ENCODE results near the gene SFN.
"Not testable (repeated sequence)": the region's sequence is repeated elsewhere in the genome, so short reads cannot be mapped to it uniquely, and the experiment has no call there.

Gene SFN

DNA sequence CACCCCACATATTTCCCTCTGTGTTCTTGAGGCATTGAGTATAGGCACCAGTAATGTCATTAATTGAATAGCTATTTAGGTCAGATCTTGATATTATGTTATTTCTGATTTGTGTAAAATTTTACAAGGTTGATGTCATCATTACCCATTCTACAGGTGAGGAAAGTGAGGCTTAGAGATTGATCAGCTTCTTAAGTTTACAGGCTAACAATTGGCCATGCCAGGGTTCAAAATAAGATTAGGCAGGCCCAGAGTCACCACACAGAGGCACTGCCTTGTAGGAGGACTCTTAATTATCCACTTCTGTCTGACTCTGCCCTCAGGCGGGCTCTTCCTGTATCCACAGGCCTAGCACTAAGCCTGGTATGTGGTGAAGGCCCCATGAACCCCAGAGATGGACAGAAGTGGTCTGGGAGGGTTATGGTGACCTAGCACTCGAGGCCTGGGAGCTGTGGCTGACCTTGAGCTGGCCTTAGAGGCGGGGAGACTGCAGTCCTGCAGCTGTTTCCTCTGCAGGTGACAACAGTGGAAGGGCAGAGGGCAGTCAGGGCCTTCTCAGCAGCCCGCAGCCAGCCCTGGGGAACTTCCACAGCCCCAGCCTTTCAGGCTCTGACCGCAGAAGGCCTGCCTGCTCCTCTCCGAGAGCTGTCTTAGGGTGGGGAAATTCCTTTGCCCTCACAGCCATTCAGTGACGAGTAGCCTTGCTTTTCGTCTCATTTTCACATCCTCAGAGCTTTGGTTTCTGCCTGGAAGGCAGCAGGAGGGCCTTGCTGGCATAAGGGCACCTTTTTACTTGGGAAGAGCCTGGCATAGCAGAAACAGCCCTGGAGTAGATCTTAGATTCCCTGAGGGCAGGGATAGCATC lies 24.2 kb upstream of the SFN start:
- no peak for DNase-seq (ENCODE audit: low read depth in 4 of 4, low spot score in 1 of 4)

DNA sequence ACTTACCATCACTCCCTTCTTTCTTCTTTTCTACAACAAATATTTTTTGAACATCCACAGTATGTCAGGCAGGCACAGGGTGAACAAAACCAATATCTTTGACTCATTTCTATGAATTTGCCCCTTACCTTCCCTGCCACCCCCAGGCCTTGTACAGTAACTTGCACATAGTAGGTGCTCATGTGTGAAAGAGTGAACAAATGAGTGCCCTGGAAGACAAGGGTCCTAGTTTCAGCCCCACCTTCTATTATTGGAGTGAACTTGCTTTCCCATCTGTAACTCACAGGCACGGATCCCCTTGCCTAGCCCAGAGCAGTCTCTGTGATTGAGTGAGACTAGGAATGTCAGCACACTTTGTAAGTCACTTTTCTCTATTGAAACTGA lies 23.6 kb upstream of the SFN start:
- no peak for DNase-seq (ENCODE audit: low read depth in 4 of 4, low spot score in 1 of 4)

DNA sequence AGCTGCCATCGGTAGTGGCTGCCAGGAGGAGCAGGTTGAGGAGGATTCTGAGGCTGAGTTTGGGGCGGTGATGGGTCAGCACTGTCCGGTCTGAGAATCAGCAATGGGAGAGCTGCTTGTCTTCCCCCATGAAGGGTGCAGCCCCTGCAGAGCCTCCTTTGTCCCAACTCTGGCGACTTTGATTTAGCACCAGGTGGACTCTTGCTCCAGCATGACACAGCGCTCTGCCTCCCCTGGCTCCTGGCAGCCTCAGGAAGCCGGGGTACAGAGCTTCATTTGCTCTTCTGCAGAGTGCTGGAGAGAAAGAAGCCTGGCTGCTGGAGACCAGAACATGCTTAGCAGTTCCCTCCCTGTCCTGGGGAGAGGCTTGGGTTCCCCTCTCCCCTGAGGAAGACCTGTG lies 23.2 kb upstream of the SFN start:
- no peak for DNase-seq (ENCODE audit: low read depth in 4 of 4, low spot score in 1 of 4)

- no peak for DNase-seq (ENCODE audit: low read depth in 4 of 4, low spot score in 1 of 4)
These were observed 18.3 kb upstream of the SFN start for GRCh38 chr1:26844424-26845196.

GRCh38 chr1:26847826-26848225 lies 15.1 kb upstream of the SFN start:
- DNase-seq (ENCODE audit: low read depth in 4 of 4, low spot score in 1 of 4) = not testable (repeated sequence)

DNA sequence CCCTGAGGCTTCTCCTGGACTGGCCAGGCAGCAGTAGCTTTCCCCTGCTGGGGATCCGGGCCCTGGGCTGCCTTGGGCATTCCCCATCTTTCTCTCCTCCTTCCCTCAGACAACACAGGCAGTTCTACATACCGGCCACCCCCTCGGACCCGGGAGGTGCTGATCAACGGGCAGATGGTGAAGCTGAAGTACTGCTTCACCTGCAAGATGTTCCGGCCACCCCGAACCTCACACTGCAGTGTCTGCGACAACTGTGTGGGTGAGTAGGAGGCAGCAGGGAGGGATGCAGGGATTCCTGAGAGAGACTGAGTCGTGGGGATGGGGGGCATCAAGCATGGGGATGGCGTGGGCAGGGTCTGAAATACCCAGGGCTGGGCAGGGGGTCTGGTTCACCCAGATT lies 14.4 kb upstream of the SFN start:
- DNase-seq (ENCODE audit: low read depth in 4 of 4, low spot score in 1 of 4) = no peak

GRCh38 chr1:26848941-26849774 lies 13.8 kb upstream of the SFN start:
- no peak for DNase-seq (ENCODE audit: low read depth in 4 of 4, low spot score in 1 of 4)

GRCh38 chr1:26851106-26851684 lies 11.8 kb upstream of the SFN start:
- DNase-seq (ENCODE audit: low read depth in 4 of 4, low spot score in 1 of 4) = no peak

- no peak for DNase-seq (ENCODE audit: low read depth in 4 of 4, low spot score in 1 of 4)
These were observed 10.2 kb upstream of the SFN start for GRCh38 chr1:26852701-26853100.

- DNase-seq (ENCODE audit: low read depth in 4 of 4, low spot score in 1 of 4) = peak; percentile 65 to 75 (median 67)
These were observed 9.8 kb upstream of the SFN start for GRCh38 chr1:26853156-26853555.

GRCh38 chr1:26853600-26853999 lies 9.3 kb upstream of the SFN start:
- DNase-seq (ENCODE audit: low read depth in 4 of 4, low spot score in 1 of 4) = no peak

DNA sequence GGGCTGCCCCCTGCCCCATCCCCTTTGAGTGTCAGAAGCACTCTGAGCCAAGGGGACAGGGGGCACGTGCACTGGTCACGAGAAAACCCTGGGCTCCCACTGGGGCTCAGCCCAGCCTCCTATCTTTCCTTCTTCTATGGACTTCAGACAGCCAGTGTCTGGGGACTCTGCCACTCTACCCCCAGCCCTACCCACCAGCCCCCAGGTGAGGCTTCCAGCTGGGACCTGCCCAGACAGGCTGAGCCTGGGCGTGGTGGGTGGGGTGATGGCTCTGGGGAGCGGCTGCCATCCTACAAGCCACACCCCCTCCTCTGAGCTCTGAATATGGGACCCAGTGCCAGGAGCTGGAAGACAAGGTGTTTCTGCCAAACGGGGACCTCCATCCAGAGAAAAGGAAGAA lies 8.0 kb upstream of the SFN start:
- no peak for DNase-seq (ENCODE audit: low read depth in 4 of 4, low spot score in 1 of 4)

- no peak for DNase-seq (ENCODE audit: low read depth in 4 of 4, low spot score in 1 of 4)
These were observed 7.3 kb upstream of the SFN start for GRCh38 chr1:26855636-26856035.

- DNase-seq (ENCODE audit: low read depth in 4 of 4, low spot score in 1 of 4) = no peak
These were observed 6.8 kb upstream of the SFN start for GRCh38 chr1:26856181-26856580.

- DNase-seq (ENCODE audit: low read depth in 4 of 4, low spot score in 1 of 4) = no peak
These were observed 6.1 kb upstream of the SFN start for GRCh38 chr1:26856604-26857469.

GRCh38 chr1:26857473-26858060 lies 5.4 kb upstream of the SFN start:
- DNase-seq (ENCODE audit: low read depth in 4 of 4, low spot score in 1 of 4) = no peak

GRCh38 chr1:26858160-26858559 lies 4.8 kb upstream of the SFN start:
- DNase-seq (ENCODE audit: low read depth in 4 of 4, low spot score in 1 of 4) = no peak

GRCh38 chr1:26858891-26859640 lies 3.9 kb upstream of the SFN start:
- DNase-seq (ENCODE audit: low read depth in 4 of 4, low spot score in 1 of 4) = no peak

- DNase-seq (ENCODE audit: low read depth in 4 of 4, low spot score in 1 of 4) = no peak
These were observed 1.7 kb upstream of the SFN start for GRCh38 chr1:26861286-26861701.
